Measurements from ENCODE around the gene SUCLA2. TPM values are rescaled to one million over a fixed set of nuclear protein-coding genes. Genes with fewer than 3 reads are reported as not detected.
"Not testable (repeated sequence)": the region's sequence is repeated elsewhere in the genome, so short reads cannot be mapped to it uniquely, and the experiment has no call there.

SUCLA2 gene
- total and polyA plus RNA-seq, 2 experiments from 2014 or later: 56.0 to 84.2 TPM

GRCh38 chr13:47945738-47946137 lies 55.3 kb downstream of the SUCLA2 start (continued):
- TF ChIP-seq ZNF462 (CRISPR knock-in tag; IDR thresholded peaks at IDR 0.05) (no peak), ZNF331 (CRISPR knock-in tag; IDR thresholded peaks at IDR 0.05; ENCODE audit: low read depth) (no peak), JUNB (IDR thresholded peaks at IDR 0.05; ENCODE audit: unreplicated experiment) (no peak), REST (IDR thresholded peaks at IDR 0.05; ENCODE audit: unreplicated experiment) (no peak), NANOG (IDR thresholded peaks at IDR 0.05; ENCODE audit: borderline replicate concordance) (no peak)

- not testable (repeated sequence) for H3K27ac Mint-ChIP-seq; H3K4me2 ChIP-seq; DNase-seq (ENCODE audit: low spot score); H3K9me2 ChIP-seq (ENCODE audit: insufficient read depth); H3K27me3 Mint-ChIP-seq (ENCODE audit: insufficient read depth, low read depth, poor library complexity); H3K4me1 ChIP-seq (ENCODE audit: insufficient read depth); ATAC-seq; H3K27ac ChIP-seq (ENCODE audit: low read depth); H3K9me3 Mint-ChIP-seq; H3K79me2 ChIP-seq (replicated peaks; ENCODE audit: insufficient read depth); H3K4me1 Mint-ChIP-seq; H2AFZ ChIP-seq; H3K4me3 Mint-ChIP-seq; H3F3A ChIP-seq (replicated peaks; ENCODE audit: low read depth); H4K20me1 ChIP-seq (replicated peaks; ENCODE audit: insufficient read depth); H3K27me3 ChIP-seq (ENCODE audit: insufficient read depth); H3K4me3 ChIP-seq
- H3K36me3 ChIP-seq (ENCODE audit: insufficient read depth): 0 out of 2 replicates have a peak, but pooled peaks cover 13% of the 10 kb centered on the region
- peaks cover 40% of the 10 kb centered on the region for H3K36me3 Mint-ChIP-seq (ENCODE audit: low read depth)
Measured at GRCh38 chr13:47945146-47945545, 55.9 kb downstream of the SUCLA2 start.

All from GM23338 (cell line).